Effector CD8-positive, alpha-beta T cell (primary cell): ENCODE results near the gene CDC73.
"Not testable (repeated sequence)": the region's sequence is repeated elsewhere in the genome, so short reads cannot be mapped to it uniquely, and the experiment has no call there.

Experiments
- DNase-seq: peaks from one replicate; lab custom pipeline; 2025; lab: John Stamatoyannopoulos, UW

CDC73 gene

GRCh38 chr1:193231146-193231545 lies 109.3 kb downstream of the CDC73 start:
- not testable (repeated sequence) for DNase-seq

- DNase-seq: no peak
These were observed 112.7 kb downstream of the CDC73 start for GRCh38 chr1:193234530-193234929.

GRCh38 chr1:193237381-193237978 lies 115.6 kb downstream of the CDC73 start:
- DNase-seq: no peak

GRCh38 chr1:193240609-193241008 lies 118.8 kb downstream of the CDC73 start:
- no peak for DNase-seq

- DNase-seq: no peak
These were observed 119.4 kb downstream of the CDC73 start for GRCh38 chr1:193241132-193241827.

- DNase-seq: no peak
These were observed 120.2 kb downstream of the CDC73 start for GRCh38 chr1:193242000-193242399.

GRCh38 chr1:193249187-193249586 lies 127.4 kb downstream of the CDC73 start:
- DNase-seq: no peak

GRCh38 chr1:193251950-193252349 lies 130.1 kb downstream of the CDC73 start:
- no peak for DNase-seq

- no peak for DNase-seq
These were observed 134.2 kb downstream of the CDC73 start for GRCh38 chr1:193256019-193256418.

- no peak for DNase-seq
These were observed 137.8 kb downstream of the CDC73 start for GRCh38 chr1:193259636-193260035.

- no peak for DNase-seq
These were observed 138.4 kb downstream of the CDC73 start for GRCh38 chr1:193260056-193260745.

- DNase-seq: no peak
These were observed 139.1 kb downstream of the CDC73 start for GRCh38 chr1:193260896-193261295.

GRCh38 chr1:193262661-193263060 lies 140.8 kb downstream of the CDC73 start:
- no peak for DNase-seq

GRCh38 chr1:193264313-193265065 lies 142.7 kb downstream of the CDC73 start:
- DNase-seq: no peak

GRCh38 chr1:193265716-193266115 lies 143.9 kb downstream of the CDC73 start:
- no peak for DNase-seq

- not testable (repeated sequence) for DNase-seq
These were observed 145.0 kb downstream of the CDC73 start for GRCh38 chr1:193266794-193267193.

GRCh38 chr1:193270996-193271395 lies 149.2 kb downstream of the CDC73 start:
- no peak for DNase-seq

GRCh38 chr1:193275773-193276172 lies 153.9 kb downstream of the CDC73 start:
- no peak for DNase-seq

- no peak for DNase-seq
These were observed 157.1 kb downstream of the CDC73 start for GRCh38 chr1:193278968-193279367.

- DNase-seq: no peak
These were observed 160.1 kb downstream of the CDC73 start for GRCh38 chr1:193281894-193282293.

- no peak for DNase-seq
These were observed 161.2 kb downstream of the CDC73 start for GRCh38 chr1:193283016-193283415.

- DNase-seq: no peak
These were observed 162.4 kb downstream of the CDC73 start for GRCh38 chr1:193284219-193284618.
